VCaP (cell line): ENCODE results near the gene SENP8.
A peak's percentile ranks its signal among the peaks of the same experiment; 100 is the strongest.

Experiments
- H3K27ac ChIP-seq: fragments of 450-650 bp; 2 replicates; pipeline ENCODE4 v1.5.1; 2017
- TF ChIP-seq, protein P1 (sequence below): fragments of 450-650 bp; conservative IDR thresholded peaks from 2 replicates; pipeline ENCODE4 v1.5.1; 2017; ENCODE audit warnings: mild to moderate bottlenecking, moderate library complexity

Gene SENP8

DNA sequence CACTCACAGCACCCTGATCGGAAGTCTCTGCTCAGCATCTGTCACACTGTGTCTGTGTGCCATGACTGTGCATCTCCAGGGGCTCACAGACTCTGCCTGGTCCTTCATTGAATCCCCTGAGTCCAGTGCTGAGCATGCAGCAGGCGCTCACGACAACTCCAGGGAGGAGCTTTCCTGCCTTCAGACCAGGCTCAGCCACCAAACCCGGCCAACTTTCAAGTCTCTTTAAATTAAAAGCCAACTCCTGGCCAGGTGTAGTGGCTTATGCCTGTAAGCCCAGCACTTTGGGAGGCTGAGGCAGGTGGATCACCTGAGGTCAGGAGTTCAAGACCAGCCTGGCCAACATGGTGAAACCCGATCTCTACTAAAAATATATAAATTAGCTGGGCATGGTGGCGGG lies 55.2 kb downstream of the SENP8 start:
- TF ChIP-seq, protein P1, sequence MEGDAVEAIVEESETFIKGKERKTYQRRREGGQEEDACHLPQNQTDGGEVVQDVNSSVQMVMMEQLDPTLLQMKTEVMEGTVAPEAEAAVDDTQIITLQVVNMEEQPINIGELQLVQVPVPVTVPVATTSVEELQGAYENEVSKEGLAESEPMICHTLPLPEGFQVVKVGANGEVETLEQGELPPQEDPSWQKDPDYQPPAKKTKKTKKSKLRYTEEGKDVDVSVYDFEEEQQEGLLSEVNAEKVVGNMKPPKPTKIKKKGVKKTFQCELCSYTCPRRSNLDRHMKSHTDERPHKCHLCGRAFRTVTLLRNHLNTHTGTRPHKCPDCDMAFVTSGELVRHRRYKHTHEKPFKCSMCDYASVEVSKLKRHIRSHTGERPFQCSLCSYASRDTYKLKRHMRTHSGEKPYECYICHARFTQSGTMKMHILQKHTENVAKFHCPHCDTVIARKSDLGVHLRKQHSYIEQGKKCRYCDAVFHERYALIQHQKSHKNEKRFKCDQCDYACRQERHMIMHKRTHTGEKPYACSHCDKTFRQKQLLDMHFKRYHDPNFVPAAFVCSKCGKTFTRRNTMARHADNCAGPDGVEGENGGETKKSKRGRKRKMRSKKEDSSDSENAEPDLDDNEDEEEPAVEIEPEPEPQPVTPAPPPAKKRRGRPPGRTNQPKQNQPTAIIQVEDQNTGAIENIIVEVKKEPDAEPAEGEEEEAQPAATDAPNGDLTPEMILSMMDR = no peak

DNA sequence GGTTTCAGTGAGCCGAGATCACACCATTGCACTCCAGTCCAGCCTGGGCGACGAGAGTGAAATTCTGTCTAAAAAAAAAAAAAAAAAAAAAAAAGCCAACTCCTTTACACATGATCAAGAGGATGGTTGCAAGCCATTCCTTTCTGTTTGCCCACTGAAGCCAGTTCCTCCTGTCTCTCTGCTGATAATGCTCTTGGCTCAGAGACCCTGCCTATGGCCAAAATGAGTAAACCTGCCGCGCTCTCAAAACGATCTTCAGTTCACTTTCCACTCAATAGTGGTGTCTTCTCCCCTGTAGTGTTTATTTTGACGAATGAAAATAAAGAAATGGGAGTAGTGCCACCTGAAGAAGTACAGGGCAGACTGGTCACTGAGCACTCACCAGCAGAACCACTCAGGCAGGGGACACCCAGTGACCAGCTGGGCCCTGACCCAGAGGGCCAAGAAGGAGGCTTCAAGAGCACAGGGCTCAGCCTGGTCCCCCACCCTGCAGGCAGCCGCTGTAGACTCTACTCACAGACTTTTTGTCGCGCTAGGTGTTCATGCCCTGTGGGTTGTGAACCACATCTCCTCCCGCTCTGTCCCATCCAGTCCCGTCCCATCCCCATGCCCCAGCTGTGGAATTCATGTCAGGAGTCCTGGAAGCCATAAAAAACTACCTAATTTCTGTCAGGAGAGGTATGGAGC lies 55.8 kb downstream of the SENP8 start:
- TF ChIP-seq, protein P1 = no peak
- peak overlapping the region; percentile 40 for H3K27ac ChIP-seq

More for the DNA sequence above, 55.2 kb downstream of the SENP8 start:
- peak overlapping the region; percentile 40 for H3K27ac ChIP-seq

DNA sequence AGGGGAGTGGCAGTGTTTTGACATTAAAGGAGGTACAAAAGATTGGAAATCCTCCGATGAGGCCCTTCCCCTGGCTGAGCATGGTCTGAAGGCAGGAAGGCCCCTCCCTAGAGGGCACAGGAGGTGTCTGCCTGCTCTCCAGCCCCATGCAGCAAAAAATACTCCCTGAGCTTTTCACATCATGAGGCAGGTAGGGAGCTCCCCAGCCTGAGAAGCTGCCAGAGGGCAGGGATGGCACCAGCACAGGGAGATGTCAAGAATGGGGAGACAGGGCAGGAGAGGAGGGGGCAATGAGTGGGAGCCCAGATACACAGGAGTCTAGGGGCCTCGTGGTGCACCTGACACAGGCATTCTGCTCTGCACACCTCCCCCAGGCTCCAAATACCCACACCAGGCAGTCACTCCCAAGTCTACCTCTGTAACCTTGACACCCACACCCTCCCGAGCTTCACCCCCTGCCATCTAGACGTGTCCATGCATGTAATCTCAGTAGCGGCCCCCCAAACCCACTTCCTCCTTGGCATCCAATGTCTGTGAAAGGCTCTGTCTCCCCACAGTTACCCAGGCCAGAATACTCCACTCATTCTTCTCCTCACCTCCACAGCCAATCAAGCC lies 56.5 kb downstream of the SENP8 start:
- peak overlapping the region; percentile 40 for H3K27ac ChIP-seq
- TF ChIP-seq, protein P1 = no peak

DNA sequence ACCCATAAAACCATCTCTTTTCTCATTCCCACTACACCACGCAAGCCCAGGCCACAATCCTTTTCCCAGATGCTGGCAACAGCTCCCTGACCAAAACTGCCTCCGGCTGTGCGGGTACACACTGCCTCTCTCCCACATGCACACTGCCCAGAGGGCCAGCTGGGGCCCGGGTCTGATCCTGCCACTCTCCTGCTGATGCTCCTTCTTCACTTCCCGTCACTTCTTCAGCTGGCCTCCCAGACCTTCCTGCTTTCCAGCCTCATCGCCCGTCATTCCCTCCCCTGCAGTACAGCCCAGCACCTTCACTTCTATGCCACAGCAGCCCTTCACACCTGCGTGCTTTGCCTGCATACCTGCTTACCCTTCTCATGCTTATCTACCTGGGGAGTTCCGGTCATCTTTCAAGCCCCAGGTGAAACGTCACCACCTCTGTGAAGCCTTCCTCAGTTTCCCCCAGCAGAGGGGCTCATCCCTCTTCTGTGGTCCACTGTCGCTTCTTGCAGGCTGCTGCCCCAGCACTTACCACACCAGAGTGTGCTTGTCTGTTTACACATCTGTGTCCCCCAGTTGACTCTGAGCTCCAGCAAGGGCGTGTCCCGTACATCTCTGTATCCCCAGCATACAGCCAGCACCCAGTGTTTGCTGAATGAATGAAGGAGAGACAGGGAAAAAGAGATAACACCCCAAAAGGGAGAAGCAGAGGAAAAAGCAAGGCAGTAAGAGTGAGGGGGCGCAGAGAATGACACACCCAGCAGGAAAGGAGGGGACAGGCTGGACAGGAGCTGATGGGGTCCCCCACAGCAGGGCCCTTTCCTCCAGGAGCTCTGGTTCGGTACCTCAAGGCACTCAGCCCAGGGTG lies 57.2 kb downstream of the SENP8 start:
- H3K27ac ChIP-seq = no peak overlapping the region
- TF ChIP-seq, protein P1 = no peak

DNA sequence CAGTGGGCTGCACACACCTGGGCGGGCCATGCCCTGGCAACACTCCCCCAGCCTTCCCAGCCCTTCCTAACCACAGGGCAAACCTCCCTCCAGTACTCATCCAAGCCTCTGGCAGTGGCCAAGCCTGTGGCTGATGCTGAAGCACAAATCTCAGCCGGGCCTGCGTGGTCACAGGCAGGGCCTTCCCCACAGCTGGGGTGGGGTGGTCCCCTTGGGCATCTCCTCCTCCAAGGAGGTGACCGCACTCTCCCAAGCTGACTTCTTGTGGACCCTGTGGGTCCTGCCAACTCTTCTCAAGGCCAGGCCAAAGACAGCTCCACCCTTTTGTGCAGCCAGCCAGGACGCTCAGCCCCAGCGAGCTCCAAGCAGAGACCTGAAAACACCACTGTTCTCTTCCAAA lies 58.0 kb downstream of the SENP8 start:
- TF ChIP-seq, protein P1 = no peak
- no peak overlapping the region for H3K27ac ChIP-seq

DNA sequence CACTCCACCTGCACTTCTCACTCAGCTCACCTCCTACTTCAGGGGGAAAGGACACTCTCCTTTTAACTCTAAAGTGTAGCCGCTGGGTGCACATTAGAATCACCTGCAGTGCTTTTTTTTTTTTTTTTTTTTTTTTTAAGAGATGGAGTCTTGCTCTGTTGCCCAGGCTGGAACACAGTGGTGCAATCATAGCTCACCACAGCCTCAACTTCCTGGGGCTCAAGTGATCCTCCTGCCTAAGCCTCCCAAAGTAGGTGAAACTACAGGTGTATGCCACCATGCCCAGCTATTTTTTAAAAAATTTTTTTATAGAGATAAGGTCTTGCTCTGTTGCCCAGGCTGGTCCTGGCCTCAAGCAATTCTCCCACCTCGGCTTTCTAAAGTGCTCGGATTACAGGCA lies 58.5 kb downstream of the SENP8 start:
- TF ChIP-seq, protein P1 = no peak
- no peak overlapping the region for H3K27ac ChIP-seq

DNA sequence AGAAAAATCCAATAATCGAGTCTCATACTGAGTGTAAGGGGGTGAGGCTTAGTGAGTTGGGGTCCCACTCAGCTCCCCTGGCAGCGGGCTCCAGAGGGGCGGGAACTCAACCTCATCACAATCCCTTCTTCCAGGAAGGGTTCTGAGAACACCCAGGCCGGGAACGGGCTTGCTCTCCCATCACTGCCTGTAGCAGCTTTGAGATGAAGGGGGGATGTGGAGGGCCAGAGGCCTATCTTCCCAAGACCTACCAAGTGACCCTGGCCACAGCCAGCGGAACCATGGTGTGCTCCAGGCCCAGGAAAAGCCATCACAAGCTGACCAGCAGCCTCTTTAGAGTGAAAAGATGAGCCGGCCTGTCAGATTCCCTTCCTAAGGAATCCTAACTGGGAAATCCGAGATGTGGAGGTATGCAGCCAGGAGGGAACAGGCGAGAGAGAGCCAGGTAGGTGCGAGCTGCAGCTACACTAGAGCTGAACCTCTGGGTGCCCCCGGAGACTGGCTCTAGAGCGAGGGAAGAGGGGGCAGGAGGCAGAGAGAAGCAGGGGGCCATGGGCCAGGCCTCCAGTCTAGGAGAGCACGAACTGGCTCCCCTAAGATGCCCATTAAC lies 60.9 kb downstream of the SENP8 start:
- no peak overlapping the region for H3K27ac ChIP-seq
- TF ChIP-seq, protein P1 = no peak
